GM19397 (cell line): ENCODE data around the gene ATP5PO.

Experiments used
- ATAC-seq: cut with Tn5 transposase; IDR thresholded peaks from one replicate; pipeline ENCODE4 v1.9.1; 2021; ENCODE audit warnings: mild to moderate bottlenecking, moderate library complexity; ENCODE audit not compliant: unreplicated experiment

Gene ATP5PO, protein sequence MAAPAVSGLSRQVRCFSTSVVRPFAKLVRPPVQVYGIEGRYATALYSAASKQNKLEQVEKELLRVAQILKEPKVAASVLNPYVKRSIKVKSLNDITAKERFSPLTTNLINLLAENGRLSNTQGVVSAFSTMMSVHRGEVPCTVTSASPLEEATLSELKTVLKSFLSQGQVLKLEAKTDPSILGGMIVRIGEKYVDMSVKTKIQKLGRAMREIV

DNA sequence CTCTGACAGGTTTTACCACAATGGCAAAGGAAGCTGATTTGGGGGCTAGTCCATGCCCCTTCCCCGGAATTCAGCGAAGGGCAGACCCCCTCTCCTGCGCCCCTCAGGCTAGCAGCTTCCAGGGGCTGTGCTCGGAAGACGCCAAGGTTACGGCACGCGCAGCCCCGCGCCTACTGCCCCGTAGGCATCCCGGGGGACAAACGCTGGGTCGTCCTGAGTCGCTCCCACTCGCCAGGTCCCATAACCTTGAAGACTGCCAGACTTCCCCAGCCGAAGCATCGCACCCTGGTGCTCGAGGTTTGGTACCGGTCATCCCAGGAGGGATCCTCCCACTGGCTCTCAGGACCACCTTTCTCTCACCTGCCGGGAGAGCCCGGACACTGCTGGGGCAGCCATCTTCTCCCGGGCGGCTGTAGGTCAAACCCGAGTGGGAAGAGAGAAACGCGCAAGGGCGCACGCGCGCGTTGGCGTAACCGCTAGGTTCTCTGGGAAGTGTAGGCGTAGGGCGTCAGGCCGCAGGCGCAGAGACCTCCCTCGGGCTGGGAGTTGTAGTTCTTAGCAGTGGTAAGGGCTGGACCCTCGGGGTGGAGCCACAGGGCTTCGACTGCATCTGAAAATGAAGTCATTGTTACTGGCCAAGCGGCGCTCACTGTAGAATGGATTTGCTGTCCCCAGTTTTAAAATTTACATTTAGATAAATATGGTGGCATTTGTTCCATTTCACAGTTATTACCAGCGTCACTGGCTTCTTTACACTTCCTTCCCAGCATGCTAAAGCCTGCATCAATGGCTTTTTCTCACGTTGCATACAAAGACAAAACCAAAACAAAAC, at the start of gene ATP5PO:
Gene ATP5PO (minus strand): TSS at position 437 of the 832 bp plus-strand sequence. CDS start 41 bp downstream, at position 396.
- peak; percentile 99 for ATAC-seq

DNA sequence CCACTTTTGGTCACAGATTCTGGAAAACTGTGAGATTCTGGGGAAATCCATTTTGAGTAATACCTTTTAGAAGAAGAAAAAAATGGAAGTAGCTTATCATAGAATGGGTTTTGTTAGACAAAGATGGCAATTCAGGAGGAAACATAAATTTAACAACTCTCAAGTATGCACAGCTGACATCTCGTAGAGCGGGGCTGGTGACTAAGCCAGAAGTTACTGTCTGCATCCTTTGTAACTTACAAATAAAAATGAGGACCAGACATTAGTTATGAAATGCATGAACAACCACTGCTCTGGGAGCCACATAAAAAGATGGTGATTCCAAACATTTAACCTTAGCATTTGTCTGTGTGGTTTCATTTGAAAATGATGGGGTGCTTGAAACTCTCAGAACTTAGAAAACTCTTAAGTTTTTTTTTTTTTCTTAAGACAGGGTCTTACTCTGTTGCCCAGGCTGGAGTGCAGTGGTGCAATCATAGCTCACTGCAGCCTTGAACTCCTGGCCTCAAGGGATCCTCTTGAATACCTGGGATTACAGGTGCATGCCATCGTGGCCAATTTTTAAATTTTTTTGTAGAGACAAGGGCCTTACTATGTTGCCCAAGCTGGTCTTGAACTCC, 49.2 kb upstream of the ATP5PO start:
- ATAC-seq: no peak

DNA sequence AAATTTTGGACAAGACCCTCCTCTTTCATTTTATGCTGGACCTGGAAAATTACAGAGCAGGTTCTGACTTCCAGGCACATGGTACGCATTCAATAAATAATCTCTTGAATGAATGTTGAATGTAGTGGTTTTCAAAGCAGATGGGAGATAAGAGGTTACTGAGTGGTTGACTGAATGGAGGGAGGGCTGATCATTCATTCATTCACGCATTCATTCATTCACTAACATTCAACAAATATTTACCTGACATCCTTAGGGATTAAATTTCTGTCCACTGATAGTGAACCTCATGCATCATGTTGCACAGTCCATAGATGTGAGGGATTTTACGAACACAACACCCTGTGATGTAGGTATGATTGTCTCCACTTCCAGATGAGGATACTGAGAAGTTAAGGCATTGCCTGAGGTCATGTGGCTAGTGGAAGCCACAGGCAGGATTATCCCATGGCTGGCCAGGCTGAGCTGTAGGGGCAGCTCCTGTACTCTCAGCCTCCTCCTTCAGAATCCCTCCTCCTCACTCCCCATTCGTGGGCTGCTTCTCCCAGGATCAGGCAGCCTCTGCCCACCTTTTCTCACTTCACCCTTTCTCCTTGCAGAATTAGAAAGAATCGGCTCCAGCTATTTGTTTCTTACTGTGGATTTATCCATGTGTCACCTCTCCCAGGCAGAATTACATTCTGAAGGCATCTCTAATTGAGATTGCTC, 48.4 kb upstream of the ATP5PO start:
- ATAC-seq: no peak

DNA sequence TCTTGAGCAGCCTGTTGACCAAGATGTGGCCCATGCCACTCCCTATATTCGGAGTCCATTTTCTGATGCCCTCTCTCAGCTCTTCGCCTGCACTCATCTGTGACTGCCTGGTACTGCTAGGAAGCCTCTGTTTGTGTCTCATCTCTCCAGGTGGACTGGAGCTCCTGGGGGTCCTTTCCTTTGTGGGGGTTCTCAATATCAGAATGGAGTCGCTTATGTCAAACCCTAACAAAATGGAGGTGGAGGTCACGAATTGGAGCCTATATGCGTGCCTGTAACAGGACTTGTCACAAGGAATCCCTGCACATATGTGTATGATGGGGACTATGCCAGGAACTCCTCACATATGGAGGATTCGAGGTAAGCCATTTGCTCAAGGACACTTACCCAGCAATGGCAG, 46.7 kb upstream of the ATP5PO start:
- ATAC-seq: no peak

DNA sequence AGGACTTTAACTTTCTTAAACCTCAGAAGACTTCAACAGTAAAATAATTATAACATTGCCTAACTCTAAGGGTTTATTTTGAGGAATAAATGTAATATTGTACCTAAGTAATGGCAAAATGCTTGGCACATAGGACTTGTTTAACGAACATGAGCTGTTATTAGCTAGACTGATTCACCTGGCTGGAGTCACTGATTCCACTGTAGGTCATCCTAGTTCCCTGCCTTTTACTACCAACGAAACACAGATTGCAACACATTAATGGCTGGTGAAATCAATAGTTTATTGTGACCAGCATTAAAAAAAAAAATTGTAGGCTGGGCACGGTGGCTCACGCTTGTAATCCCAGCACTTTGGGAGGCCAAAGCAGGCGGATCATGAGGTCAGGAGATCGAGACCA, 45.5 kb upstream of the ATP5PO start:
- ATAC-seq: no peak

DNA sequence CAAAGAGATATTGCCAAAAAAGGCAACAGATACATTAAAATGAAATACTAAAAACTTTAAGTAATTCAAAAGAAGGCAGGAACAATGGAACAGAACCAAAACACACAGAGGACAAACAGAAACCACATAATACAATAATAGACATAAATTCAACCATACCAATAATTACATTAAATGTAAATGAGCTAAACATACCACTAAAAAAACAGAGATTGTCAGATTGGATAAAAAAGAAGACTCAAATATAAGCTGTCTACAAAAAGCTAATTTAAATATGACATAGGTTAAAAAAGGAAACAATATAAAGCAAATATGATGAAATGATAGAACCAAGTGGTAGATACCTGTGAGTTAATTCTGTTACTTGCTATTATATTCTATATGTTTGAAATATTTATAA, 44.1 kb upstream of the ATP5PO start:
- no peak for ATAC-seq

DNA sequence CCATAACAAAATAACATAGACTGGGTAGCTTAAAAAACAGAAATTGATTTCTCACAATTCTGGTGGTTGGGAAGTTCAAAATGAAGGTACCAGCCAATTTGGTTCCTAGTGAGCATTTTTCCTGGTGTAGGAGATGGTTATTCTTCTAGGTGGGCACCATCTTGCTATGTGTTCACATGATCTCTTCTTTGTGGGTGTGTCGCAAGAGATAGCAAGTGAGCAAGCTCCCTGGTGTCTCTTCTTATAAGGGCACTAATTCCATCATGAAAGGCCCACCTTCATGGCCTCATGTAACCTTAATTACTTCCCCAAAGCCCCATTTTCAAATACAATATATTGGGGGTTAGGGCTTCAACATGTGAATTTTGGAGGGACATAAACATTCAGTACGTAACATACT, 38.8 kb upstream of the ATP5PO start:
- ATAC-seq: no peak

DNA sequence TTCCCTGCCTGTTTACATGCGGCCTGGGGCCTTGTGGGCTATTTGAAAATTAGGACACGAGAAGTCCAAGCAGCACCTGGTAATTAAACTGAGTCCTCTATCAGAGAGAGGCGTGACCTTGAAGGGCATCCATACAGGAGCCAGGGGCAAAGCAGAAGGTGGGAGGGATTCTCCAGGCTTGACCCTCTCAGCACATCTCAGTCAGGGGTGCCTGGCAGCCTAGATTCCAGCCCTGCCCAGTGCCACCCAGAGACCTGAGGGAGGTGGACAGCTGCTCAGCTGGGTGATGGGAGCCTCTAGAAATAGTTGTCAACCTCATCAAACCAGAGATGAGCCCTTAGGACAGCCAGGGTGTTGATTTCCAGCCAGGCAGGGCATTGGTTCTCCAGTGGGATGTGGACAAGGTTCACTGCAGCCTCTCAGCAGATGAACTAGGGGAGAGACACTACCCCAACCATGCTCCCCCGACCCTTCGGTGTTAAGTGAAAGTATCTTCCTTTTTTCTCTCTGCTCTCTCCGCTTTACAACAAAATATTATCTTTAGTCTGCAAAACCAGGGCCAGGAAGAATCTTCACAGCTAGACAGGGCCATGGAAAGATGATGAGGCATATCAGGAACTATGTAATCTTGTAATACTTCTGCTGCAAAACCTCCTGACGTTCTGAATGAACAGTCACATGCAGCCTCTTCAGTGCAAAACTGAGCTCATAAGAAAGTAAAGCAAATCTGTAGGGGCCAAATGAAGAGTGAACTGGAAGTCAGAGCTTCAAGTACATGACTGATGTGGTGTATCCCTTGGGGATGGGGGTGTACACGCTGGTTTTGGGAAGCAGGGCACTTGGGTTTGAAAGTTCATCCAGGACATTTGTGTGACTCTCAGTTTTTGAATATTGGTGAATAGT, 35.9 kb upstream of the ATP5PO start:
- ATAC-seq: no peak

DNA sequence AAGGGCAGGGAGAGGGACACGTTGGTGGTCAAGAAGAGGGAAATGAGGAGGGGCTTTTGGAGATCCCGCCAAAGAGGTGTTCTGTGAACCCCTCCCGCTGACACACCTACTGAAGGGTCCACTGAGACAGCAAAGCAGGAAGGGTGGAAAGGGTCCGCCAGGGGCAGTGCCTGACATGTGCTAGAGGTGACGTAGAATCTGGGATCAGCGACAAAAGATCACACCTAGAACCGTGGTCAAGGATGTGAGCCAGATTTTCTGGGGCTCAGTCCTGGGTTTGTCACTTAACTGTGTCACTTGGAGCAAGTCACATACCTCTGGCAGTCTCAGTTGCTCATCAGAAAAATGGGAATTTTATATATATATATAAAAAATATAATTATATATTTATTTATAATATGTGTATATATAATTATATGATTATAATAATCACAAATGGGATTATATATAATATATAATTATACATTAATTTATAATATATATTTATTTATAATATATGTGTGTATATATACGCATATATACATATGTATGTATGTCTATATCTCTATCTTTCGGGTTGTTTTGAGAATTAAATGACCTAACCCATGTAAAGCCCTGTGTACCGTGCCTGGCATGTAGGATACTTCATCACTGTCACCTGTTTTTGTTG, 35.0 kb upstream of the ATP5PO start:
- no peak for ATAC-seq

DNA sequence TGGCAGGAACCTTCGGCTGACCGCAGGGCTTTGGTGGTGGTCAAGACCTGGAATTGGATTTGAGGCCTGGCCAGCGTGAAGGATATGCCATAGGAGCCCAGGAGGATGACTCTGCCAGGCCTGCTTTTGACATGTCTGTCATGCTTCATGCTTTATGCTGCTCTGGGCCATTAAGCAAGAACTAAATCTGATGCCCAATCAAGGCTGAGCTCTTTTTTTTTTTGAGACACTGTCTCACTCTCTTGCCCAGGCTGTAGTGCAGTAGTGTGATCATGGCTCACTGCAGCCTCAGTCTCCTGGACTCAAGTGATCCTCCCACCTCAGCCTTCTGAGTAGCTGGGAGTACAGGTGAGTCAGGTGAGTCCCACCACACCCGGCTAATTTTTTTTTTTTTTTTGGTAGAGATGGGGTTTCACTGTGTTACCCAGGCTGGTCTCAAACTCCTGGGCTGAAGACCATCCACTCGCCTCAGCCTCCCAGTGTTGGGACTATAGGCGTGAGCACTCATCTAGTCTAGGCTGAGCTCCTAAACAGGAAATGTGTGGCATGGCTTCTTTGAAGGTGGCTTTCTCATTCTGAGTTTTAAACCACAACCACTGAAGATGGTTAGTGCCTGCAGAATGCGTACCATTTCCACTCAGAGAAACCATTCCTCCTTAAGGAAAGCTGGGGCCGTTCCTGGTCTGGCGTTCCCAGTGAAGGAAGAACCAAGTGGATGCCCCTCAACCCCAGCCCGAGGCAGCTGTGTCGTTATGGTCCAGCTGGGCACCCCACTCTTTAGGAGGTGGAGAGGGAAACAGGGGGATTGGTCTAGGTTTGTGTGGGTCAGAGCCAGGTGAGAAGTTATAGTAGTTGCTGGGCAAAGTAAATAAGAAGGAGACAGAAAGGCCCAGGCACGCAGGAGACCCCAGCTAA, 34.2 kb upstream of the ATP5PO start:
- ATAC-seq: no peak

DNA sequence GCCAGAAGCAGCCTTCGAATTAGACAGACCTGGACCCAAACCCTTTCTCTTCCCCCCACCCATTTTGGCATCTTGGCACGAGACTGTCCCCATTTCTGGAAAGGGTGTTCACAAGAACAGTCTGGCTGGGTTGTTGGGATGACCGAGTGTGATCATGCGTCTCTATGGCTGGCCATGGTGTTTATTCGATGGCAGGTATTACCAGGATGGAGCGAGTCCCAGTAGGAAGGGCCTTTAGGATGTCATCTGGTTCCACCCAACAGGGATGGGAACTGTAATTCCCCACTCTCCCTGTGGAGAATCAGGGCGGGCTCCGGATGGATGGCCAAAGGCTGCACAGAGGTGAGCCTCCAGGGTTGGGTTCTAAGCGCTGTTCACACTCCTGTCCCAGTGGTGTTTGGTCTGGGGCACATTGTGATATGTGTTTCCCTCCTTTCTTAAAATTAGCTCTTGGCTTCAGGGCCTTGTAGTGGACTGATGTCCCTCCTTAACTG, 33.4 kb upstream of the ATP5PO start:
- ATAC-seq: no peak

DNA sequence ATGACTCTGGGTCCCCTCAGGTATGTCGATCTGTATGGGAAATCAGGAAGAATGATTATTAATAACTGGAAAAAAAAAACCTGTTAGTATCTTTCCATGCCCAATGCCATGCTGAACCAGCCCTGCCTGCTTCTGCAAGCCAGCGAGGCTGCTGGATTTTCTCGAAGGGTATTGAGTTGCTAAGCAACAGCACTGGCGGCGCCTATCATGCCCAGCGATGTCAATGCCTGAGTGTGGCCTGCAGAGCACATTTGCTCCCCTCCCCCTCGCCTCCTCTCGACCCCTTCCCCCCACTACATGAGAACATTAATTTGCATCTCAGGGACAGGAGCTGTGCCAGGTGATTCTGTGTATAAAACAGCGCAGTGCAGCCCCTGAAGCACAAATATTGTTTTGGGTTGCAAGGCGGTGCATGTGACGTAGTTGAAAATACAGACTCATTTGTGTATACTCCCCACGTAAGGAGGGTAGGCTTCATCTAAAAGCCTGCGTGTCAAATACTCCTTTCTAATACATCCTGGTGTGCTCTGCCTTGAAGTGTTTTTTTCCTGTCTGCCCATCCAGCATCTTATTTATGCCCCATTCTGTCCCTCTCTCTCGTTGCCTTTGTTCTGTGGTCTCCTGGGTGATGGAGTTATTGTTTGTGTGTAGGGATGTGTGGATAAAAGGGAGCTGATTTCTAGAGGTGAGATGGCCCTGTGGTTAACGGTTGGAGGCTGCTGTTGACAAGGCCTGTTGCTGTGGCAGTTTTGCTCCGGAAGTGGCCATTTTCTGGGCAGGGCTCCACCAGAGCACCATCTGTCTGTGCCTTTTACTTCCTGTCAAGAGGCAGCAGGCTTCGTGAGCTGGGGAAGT, 32.7 kb upstream of the ATP5PO start:
- peak; percentile 56 for ATAC-seq

DNA sequence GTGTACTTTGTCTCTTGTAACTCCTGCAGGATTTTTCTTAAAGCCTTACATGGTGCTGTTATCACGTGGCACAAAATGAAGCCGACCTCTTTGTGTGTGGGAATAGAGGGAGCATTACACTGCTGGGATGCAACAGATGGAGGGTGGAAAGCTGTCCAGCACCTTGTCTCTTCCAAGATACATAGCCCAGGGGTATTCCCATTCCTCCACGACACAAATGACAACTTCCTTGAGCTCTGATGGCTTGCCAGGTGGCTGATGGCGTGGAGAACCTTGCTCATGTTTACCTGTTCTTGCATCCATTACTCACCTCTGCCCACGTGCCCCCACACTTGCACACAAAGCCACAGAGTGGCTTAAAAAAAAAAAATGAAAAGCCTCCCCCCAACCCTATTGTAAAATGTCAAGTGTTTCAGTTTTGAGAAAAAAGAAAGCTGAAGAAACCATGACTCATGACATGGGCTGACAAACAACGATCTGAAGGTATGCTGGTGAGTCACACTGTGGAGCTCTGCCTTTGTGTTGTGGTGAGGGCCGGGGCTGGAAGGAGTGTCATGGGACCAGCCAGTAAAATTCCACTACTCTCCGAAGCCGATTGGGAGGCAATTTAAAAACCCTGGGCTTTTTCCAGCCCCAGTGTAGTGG, 32.0 kb upstream of the ATP5PO start:
- peak; percentile 44 for ATAC-seq

DNA sequence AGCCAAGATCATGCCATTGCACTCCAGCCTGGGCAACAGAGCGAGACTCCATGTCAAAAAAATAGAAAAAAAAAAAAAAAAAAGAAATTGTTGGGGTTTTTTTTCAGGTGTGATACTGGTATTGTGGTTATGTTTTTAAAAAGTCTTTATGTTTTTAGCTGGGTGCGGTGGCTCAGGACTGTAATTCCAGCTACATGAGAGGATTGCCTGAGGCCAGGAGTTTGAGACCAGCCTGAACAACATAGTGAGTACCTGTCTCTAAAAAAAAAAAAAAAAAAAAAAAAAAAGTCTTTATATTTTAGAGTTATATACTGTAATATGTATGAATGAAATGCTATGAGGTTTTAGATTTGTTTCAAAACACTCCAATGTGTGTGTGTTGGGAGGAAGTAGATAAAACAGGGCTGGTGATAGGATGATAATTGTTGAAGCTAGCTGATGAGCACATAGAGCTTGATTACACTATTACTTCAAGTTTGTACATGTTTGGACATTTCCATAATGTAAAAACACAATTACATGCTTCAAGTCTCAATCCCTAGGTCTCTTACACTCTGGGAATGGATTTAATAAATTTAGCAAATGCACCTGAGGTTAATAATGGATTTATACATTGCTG, 30.2 kb upstream of the ATP5PO start:
- ATAC-seq: no peak

DNA sequence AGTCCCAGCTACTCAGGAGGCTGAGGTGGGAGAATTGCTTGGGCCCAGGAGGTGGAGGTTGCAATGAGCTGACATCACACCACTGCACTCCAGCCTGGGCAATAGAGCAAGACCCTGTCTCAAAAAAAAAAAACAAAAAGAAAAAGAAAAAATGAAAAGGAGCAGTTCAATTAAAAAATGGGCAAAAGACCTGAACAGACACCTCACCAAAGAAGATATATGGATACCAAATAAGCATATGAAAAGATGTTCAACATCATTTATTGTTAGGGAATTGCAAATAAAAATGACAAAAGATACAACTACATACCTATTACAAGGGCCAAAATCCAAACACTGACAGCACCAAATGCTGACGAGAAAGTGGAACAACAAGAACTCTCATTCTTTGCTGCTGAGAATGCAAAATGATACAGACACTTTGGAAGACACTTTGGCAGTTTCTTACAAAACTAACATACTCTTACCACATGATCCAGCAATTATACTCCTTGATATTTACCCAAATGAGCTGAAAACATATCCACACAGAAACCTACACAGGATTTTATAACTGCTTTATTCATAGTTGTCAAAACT, 28.7 kb upstream of the ATP5PO start:
- ATAC-seq: no peak

DNA sequence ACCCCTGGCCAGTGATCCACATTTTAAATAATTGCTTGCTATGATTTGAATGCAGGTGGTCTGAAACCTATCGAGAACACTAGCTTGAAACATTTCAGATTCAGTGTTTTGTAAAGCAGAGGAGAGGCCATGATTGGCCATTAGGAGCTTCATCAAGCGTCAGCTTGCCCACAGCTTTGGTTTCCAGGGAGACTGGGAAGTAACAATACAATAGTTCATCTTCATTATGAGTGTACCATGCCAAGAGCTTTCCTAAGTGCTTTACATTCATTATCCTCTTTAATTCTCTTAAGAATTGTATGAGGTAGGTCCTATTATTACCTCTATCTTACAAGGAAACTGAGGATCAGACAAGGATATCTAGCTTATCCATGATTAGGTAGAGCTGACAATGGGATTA, 27.7 kb upstream of the ATP5PO start:
- ATAC-seq: no peak
